GM12864 (cell line): ENCODE measurements around the gene TBC1D14.

Experiments used
- DNase-seq: peaks from one replicate; pipeline ENCODE4 v3.0.0-alpha.2; 2011; ENCODE audit warnings: low read depth
- H3K4me3 ChIP-seq: 2 replicates; pipeline ENCODE4 v1.5.1; 2011; ENCODE audit warnings: mild to moderate bottlenecking, low read depth, low read length, control low read depth
- TF ChIP-seq, protein P1 (sequence below): IDR thresholded peaks from 2 replicates; pipeline ENCODE4 v1.5.1; 2011; ENCODE audit warnings: low read depth, mild to moderate bottlenecking, moderate library complexity, low read length, control low read depth, inconsistent platforms; ENCODE audit errors: missing control alignments

Gene TBC1D14

DNA sequence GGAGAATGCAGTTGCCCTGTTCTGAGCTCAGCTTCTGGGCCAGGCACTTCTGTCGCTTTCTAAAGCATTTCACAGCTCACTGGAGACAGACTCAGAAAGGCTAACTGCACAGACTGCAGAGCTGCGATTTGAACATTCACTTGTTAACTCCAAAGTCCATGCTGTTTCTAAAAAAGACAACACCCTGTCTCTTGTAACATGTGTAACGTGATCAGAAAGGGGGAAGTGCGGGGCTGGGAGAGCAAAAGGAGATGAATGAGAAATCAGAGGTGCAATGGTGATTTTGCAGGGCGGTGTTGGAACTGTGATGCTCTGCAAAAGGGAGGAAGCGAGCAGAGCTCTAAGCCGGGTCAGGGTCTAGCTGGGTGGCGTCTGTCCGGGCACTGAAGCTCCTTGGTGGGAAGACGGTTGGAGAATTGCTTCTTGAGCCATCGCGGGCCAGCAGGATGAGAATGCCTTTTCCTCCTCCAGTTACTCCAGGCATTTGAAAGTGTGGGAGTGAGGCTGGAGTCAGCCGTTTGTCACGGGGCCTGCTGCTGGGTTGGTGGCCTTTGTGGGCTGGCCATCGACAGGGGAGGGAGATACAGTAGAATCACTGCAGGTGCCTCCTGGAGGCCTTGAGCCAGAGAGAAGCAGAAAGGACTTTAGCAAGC lies 20.3 kb downstream of the TBC1D14 start:
- no peak for DNase-seq
- H3K4me3 ChIP-seq, result no peak overlapping the region
- TF ChIP-seq, protein P1, sequence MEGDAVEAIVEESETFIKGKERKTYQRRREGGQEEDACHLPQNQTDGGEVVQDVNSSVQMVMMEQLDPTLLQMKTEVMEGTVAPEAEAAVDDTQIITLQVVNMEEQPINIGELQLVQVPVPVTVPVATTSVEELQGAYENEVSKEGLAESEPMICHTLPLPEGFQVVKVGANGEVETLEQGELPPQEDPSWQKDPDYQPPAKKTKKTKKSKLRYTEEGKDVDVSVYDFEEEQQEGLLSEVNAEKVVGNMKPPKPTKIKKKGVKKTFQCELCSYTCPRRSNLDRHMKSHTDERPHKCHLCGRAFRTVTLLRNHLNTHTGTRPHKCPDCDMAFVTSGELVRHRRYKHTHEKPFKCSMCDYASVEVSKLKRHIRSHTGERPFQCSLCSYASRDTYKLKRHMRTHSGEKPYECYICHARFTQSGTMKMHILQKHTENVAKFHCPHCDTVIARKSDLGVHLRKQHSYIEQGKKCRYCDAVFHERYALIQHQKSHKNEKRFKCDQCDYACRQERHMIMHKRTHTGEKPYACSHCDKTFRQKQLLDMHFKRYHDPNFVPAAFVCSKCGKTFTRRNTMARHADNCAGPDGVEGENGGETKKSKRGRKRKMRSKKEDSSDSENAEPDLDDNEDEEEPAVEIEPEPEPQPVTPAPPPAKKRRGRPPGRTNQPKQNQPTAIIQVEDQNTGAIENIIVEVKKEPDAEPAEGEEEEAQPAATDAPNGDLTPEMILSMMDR, result no peak

GRCh38 chr4:6932475-6932874 lies 22.8 kb downstream of the TBC1D14 start:
- H3K4me3 ChIP-seq, result no peak overlapping the region
- TF ChIP-seq, protein P1, result no peak
- no peak for DNase-seq

DNA sequence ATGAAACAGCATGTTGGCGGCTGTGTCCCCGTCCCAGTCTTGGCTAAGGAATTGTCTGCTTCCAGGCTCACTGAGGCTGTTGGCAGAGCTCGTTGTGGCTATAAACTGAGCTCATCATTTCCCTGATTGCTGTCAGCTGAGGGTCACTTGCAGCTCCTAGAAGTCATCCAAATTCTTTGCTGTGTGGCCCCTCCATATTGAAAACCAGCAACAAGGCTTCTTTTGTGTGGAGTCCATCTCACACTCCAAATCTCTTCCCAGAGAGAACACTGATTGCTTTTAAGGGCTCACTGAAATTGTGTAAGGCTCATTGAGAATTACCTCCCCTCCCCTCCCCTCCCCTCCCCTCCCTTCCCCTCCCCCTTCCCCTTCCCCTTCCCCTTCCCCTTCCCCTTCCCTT lies 23.3 kb downstream of the TBC1D14 start:
- no peak for DNase-seq
- H3K4me3 ChIP-seq, result no peak overlapping the region
- TF ChIP-seq, protein P1, result no peak

DNA sequence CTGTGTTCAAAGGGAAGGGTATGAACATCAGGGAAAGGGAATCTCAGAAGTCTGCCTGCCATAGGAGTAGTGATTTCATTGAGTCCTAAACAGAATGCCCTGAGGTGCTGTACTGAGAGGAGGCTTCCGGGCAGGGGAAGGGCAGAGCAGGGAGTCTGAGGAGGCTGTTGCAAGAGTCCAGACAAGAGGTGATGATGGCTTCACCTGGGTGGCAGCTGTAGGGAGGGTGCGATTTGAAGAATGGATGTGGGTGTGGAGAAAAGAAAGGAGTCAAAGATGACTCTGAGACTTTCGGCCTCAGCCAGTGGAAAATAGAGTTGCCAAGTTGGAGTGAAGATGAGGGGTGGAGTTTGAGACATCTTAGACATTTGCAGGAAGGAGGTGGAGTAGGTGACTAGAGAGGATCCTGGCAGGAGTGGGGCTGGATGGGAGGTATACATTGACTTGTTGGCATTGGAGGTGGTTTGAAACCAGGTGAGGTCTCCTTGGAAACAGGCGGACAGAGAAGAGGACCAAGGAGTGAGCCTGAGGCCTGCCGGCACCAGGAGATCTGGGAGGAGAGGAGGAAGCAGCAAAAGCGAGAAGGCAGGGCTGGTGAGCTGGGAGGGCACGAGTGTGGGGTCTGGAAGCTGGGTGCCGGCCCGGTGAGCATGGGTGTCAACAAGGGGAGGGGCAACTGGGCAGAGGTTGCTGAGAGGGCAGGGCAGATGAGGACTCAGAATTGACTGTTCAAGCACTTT lies 24.2 kb downstream of the TBC1D14 start:
- TF ChIP-seq, protein P1, result no peak
- no peak overlapping the region for H3K4me3 ChIP-seq
- no peak for DNase-seq

- no peak for DNase-seq
- no peak overlapping the region for H3K4me3 ChIP-seq
- TF ChIP-seq, protein P1, result no peak
These were observed 26.3 kb downstream of the TBC1D14 start for GRCh38 chr4:6935965-6936364.

DNA sequence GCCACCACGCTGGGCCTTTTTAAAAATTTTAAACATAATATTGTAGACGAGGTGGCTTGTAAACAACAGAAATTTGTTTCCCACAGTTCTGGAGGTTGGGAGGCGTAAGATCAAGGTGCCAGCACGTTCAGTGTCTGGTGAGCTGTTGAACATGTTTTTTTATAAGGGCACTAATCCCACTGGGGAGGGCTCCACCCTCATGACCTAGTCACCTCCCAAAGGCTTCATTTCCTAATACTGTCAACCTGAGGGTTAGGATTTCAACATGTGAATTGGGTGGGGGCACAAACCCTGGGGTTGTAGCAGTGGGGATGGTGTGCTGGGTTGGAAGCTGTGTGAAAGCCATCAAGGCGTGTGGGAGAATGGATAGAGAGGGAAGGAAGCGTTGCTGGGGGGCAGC lies 27.6 kb downstream of the TBC1D14 start:
- no peak for DNase-seq
- TF ChIP-seq, protein P1, result no peak
- H3K4me3 ChIP-seq, result no peak overlapping the region
